Measurements from ENCODE around the gene JPH2. TPM values are rescaled to one million over a fixed set of nuclear protein-coding genes. Genes with fewer than 3 reads are reported as not detected.

Gene JPH2
- total RNA-seq, 1 experiment from 2014 or later, result 15.8 TPM

- Histone ChIP-seq H4K20me1 (ENCODE audit: low read length) (no peaks in the 10 kb centered on the region), H2AFZ (ENCODE audit: low read length) (no peak overlapping the region), H3K27ac (ENCODE audit: low read length) (no peak overlapping the region), H3K4me3 (ENCODE audit: low read length) (no peak overlapping the region), H3K36me3 (ENCODE audit: low read depth, low read length) (no peaks in the 10 kb centered on the region), H3K4me2 (ENCODE audit: low read length) (no peak overlapping the region), H3K9ac (ENCODE audit: low read length) (no peak overlapping the region), H3K9me3 (ENCODE audit: low read length) (no peaks in the 10 kb centered on the region), H3K4me1 (ENCODE audit: insufficient read depth, low read length) (no peaks in the 10 kb centered on the region), H3K79me2 (ENCODE audit: low read length) (no peaks in the 10 kb centered on the region), H3K27me3 (ENCODE audit: low read length) (no peaks in the 10 kb centered on the region), H3K9me2 (replicated peaks; ENCODE audit: low read length) (no peaks in the 10 kb centered on the region), H3F3A (ENCODE audit: low read length, unreplicated experiment) (no peaks in the 10 kb centered on the region)
- TF ChIP-seq CTCF (conservative IDR thresholded peaks at IDR 0.05; ENCODE audit: low read depth, low read length), result no peak
- no peak for TF ChIP-seq EZH2phosphoT487 (IDR thresholded peaks at IDR 0.05; ENCODE audit: borderline replicate concordance, low read length)
- no peak for TF ChIP-seq EZH2 (IDR thresholded peaks at IDR 0.05; ENCODE audit: low read length, unreplicated experiment)
- ChIA-PET CTCF (no interaction called here), POLR2A (ENCODE audit: unreplicated experiment) (no interaction called here)
- ATAC-seq (no peak), DNase-seq (no peak)
- BruUV-seq (replicated peaks), result no TSS peak
- intact Hi-C loops (cut with micrococcal nuclease), result no loop called here
Observed at GRCh38 chr20:44126445-44126844, 60.5 kb downstream of the JPH2 start.

- no peaks in the 10 kb centered on the region for H3F3A ChIP-seq (ENCODE audit: low read length, unreplicated experiment)
- no peak overlapping the region for H3K4me3 ChIP-seq (ENCODE audit: low read length)
- intact Hi-C loops (cut with micrococcal nuclease), result no loop called here
- no peak for TF ChIP-seq EZH2phosphoT487 (IDR thresholded peaks at IDR 0.05; ENCODE audit: borderline replicate concordance, low read length)
- TF ChIP-seq CTCF (conservative IDR thresholded peaks at IDR 0.05; ENCODE audit: low read depth, low read length), result no peak
- no peak for TF ChIP-seq EZH2 (IDR thresholded peaks at IDR 0.05; ENCODE audit: low read length, unreplicated experiment)
- CTCF ChIA-PET, result no interaction called here
- POLR2A ChIA-PET (ENCODE audit: unreplicated experiment), result no interaction called here
- H3K9me3 ChIP-seq (ENCODE audit: low read length), result no peaks in the 10 kb centered on the region
- H3K79me2 ChIP-seq (ENCODE audit: low read length), result no peaks in the 10 kb centered on the region
- H3K4me1 ChIP-seq (ENCODE audit: insufficient read depth, low read length), result no peaks in the 10 kb centered on the region
- no peak overlapping the region for H2AFZ ChIP-seq (ENCODE audit: low read length)
- no peaks in the 10 kb centered on the region for H4K20me1 ChIP-seq (ENCODE audit: low read length)
- no peaks in the 10 kb centered on the region for H3K36me3 ChIP-seq (ENCODE audit: low read depth, low read length)
- H3K9me2 ChIP-seq (replicated peaks; ENCODE audit: low read length), result no peaks in the 10 kb centered on the region
- H3K27me3 ChIP-seq (ENCODE audit: low read length), result no peaks in the 10 kb centered on the region
- no peak for ATAC-seq
- BruUV-seq (replicated peaks), result no TSS peak
- H3K9ac ChIP-seq (ENCODE audit: low read length), result no peak overlapping the region
- no peak for DNase-seq
- H3K27ac ChIP-seq (ENCODE audit: low read length), result no peak overlapping the region
- H3K4me2 ChIP-seq (ENCODE audit: low read length), result no peak overlapping the region
Observed at GRCh38 chr20:44125332-44126127, 61.5 kb downstream of the JPH2 start.

GRCh38 chr20:44123874-44124535 is 63.0 kb downstream of the JPH2 start:
- Histone ChIP-seq H3K4me2 (ENCODE audit: low read length) (no peak overlapping the region), H4K20me1 (ENCODE audit: low read length) (no peaks in the 10 kb centered on the region), H2AFZ (ENCODE audit: low read length) (no peak overlapping the region), H3K27ac (ENCODE audit: low read length) (no peak overlapping the region), H3K79me2 (ENCODE audit: low read length) (no peaks in the 10 kb centered on the region), H3K9me2 (replicated peaks; ENCODE audit: low read length) (no peaks in the 10 kb centered on the region), H3K27me3 (ENCODE audit: low read length) (no peaks in the 10 kb centered on the region), H3K9ac (ENCODE audit: low read length) (no peak overlapping the region), H3K4me3 (ENCODE audit: low read length) (no peak overlapping the region), H3F3A (ENCODE audit: low read length, unreplicated experiment) (no peaks in the 10 kb centered on the region), H3K9me3 (ENCODE audit: low read length) (no peaks in the 10 kb centered on the region), H3K36me3 (ENCODE audit: low read depth, low read length) (no peaks in the 10 kb centered on the region), H3K4me1 (ENCODE audit: insufficient read depth, low read length) (no peaks in the 10 kb centered on the region)
- no peak for ATAC-seq
- DNase-seq, result no peak
- TF ChIP-seq CTCF (conservative IDR thresholded peaks at IDR 0.05; ENCODE audit: low read depth, low read length) (no peak), EZH2 (IDR thresholded peaks at IDR 0.05; ENCODE audit: low read length, unreplicated experiment) (no peak), EZH2phosphoT487 (IDR thresholded peaks at IDR 0.05; ENCODE audit: borderline replicate concordance, low read length) (no peak)
- POLR2A ChIA-PET (ENCODE audit: unreplicated experiment), result no interaction called here
- BruUV-seq (replicated peaks), result no TSS peak
- intact Hi-C loops (cut with micrococcal nuclease), result no loop called here
- CTCF ChIA-PET, result no interaction called here

All from PC-3 (cell line).